Islet of Langerhans (tissue), 1 donor: ENCODE data around the gene CHST3.

Experiments
- FAIRE-seq: peaks from one replicate; lab custom pipeline; 2011; peaks lifted over from hg19 to GRCh38; lab: Jason Lieb, UNC

CHST3 gene

GRCh38 chr10:71995449-71995848 is 31.3 kb downstream of the CHST3 start:
- FAIRE-seq = no peak

- FAIRE-seq = no peak
Observed at GRCh38 chr10:71995887-71996575, 31.8 kb downstream of the CHST3 start.

GRCh38 chr10:71996592-71997371 is 32.6 kb downstream of the CHST3 start:
- FAIRE-seq = no peak

- FAIRE-seq = no peak
Observed at GRCh38 chr10:71998119-71998839, 34.1 kb downstream of the CHST3 start.

- no peak for FAIRE-seq
Observed at GRCh38 chr10:71998840-71999194, 34.6 kb downstream of the CHST3 start.

- no peak for FAIRE-seq
Observed at GRCh38 chr10:71999360-72000072, 35.3 kb downstream of the CHST3 start.

GRCh38 chr10:72000073-72001032 is 36.2 kb downstream of the CHST3 start:
- FAIRE-seq = no peak

GRCh38 chr10:72001033-72001395 is 36.8 kb downstream of the CHST3 start:
- FAIRE-seq = no peak

- no peak for FAIRE-seq
Observed at GRCh38 chr10:72002354-72003295, 38.4 kb downstream of the CHST3 start.

GRCh38 chr10:72006026-72006425 is 41.8 kb downstream of the CHST3 start:
- no peak for FAIRE-seq

GRCh38 chr10:72007246-72007892 is 43.2 kb downstream of the CHST3 start:
- FAIRE-seq = no peak

- no peak for FAIRE-seq
Observed at GRCh38 chr10:72008096-72008981, 44.1 kb downstream of the CHST3 start.

- FAIRE-seq = no peak
Observed at GRCh38 chr10:72009051-72009424, 44.8 kb downstream of the CHST3 start.

- FAIRE-seq = no peak
Observed at GRCh38 chr10:72009425-72010081, 45.4 kb downstream of the CHST3 start.

GRCh38 chr10:72010234-72010973 is 46.2 kb downstream of the CHST3 start:
- FAIRE-seq = no peak

- FAIRE-seq = no peak
Observed at GRCh38 chr10:72011016-72011415, 46.8 kb downstream of the CHST3 start.

GRCh38 chr10:72011468-72011867 is 47.3 kb downstream of the CHST3 start:
- FAIRE-seq = no peak
